Retinal pigment epithelial cell (primary cell): Measurements from ENCODE around the gene RAB9B.

ENCODE experiments used
- DNase-seq: peaks from one replicate; pipeline ENCODE4 v3.0.0-alpha.2; 2010; ENCODE audit warnings: low read depth
- H3K4me3 ChIP-seq: 2 replicates; pipeline ENCODE4 v1.5.1; 2011; ENCODE audit warnings: mild to moderate bottlenecking, low read length, control low read depth, moderate library complexity
- CTCF ChIP-seq: conservative IDR thresholded peaks from 2 replicates; pipeline ENCODE4 v1.5.1; 2011; ENCODE audit warnings: low read depth, low read length, control low read depth, inconsistent platforms

RAB9B gene

GRCh38 chrX:103773445-103773844 is 58.6 kb downstream of the RAB9B start:
- H3K4me3 ChIP-seq: no peak overlapping the region
- no peak for DNase-seq
- no peak for TF ChIP-seq CTCF
